ENCODE results near the gene TPTE2.
A peak's percentile ranks its signal among the peaks of the same experiment; 100 is the strongest.
"Not testable (repeated sequence)": the region's sequence is repeated elsewhere in the genome, so short reads cannot be mapped to it uniquely, and the experiment has no call there.

The TPTE2 gene

DNA sequence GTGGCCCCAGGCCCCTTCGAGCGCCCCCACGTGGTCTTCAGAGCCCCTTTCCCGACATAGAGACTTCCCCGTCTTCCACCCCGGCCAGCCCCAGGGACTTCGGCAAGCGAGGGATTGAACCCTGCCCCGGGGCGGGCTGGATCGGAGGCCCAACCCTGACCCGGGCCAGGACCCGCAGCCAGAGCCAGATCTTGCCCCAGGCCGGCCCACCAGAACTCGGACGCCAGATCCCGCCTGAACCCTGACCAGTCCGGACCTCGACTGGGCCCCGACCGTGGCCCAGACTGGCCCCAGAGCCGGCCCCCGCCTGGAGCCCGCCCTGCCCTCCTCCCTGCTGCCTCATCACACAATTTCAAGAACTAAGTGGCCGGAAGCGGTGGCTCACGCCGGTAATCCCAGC is 253 bp upstream of the TPTE2 start:
- no peak for DNase-seq

DNA sequence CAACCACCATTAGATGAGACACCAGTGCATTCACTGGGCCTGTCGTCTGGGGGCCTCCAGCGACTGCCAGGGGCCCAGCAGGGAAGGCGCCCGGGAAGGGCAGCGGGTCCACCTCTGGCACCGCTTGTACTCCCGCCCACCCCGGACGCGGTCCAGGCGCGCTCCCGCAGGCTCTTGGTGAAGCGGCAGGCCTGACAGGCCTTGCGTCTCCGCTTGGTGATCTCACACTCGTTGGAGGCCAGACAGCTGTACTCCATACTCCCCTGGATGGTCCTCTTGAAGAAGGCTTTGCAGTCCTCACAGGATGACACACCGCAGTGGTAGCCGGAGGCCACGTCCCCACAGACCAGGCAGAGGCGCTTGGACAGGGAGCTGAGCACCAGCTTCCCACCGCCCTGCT is 660 bp downstream of the TPTE2 start:
- not testable (repeated sequence) for DNase-seq

DNA sequence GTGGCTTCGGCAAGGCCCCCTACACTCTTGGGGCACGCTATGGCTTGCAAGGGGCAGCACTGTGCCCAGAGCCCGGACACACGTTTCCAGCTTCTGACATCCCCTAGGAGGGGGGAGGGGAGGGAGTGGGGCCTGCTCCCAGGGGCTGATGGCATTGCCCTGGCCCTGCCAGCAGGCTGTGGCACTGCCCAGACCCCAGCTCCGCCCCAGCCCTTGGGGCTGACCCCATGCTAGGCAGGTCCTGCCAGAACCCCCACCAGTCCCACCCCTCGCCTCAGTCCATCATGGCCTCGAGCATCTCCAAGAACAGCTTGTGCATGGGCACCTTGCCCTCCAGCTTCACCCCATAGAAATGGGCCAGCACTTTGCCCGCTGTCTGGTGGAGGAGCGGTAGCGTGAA is 1.6 kb downstream of the TPTE2 start:
- not testable (repeated sequence) for DNase-seq

DNA sequence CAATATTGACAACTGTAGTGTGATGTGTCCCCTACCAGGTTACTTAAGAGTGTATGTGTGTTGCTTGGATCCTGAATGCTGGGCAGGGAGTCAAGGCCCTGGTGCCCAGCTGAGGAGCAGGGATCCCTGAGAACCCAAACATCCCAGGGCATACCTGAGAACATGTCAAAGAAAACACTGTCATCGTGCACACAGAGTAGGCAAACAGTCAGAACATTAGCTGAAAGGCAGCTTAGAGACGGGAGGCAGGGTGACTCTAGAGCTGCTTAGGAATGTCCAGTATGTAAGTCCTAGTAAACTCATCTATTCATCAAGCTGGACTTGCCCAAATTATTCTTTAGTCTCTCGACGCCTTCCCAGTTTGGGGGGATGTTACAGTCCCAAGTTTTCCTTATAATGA is 4.0 kb downstream of the TPTE2 start:
- not testable (repeated sequence) for DNase-seq

DNA sequence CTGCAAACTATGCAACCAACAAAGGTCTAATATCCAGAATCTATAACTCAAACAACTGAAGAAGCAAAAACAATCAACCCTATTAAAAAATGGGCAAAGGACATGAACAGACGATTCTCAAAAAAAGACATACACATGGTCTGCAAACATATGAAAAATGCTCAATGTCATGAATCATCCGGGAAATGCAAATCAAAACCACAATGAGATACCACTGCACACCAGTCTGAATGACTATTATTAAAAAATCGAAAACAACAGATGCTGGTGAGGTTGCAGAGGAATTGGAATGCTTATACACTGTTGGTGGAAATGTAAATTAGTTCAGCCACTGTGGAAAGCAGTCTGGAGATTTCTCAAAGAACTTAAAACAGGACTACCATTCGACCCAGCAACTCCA is 12.1 kb downstream of the TPTE2 start:
- DNase-seq, result not testable (repeated sequence)

DNA sequence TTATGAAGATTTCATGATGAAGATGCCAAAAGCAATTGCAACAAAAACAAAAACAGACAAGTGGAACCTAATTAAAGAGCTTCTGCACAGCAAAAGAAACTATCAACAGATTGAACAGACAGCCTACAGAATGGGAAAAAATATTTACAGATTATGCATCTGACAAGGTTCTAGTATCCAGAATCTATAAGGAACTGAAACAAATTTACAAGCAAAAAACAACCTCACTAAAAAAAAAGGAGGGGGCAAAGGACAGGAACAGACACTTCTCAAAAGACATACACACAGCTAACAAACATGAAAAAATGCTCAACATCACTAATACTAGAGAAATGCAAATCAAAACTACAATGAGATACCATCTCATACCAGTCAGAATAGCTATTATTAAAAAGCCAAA is 35.7 kb downstream of the TPTE2 start:
- not testable (repeated sequence) for DNase-seq

DNA sequence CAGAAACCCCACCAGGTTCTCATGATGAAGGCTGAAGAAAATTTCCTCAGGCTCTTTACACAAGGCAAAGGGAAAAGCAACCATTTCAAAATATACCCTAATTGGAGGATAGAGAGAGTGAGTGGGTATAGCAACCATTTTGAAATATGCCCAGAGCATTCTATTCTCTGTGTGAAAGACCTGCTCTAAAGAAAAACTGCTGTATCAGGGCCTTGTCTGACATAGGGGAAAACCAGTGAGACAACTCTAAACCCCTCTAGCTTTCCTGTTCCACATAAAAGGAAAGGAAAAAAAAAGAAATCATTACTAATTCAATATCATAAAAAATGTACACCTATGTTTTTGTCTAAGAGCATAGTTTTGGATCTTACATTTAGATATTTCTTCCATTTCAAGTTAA is 42.3 kb downstream of the TPTE2 start:
- no peak for DNase-seq

DNA sequence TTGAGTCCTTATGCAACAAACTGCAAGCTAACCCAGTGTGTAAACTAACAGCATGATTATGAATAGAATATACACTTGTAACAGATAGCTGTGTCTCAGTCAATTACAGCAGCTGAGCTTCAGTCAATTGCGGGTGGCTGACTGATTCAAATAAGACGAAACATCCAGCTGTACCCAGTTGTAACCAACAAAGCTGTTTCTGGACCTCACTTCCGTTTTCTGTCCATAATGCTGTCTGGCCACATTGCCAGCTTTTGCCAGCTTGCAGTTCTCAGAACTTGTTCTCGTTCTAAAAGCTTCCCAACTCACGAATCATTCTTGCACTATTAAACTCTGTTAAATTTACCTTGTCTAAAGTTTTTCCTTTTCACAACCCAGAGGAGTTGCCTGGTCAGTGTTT is 53.7 kb downstream of the TPTE2 start:
- not testable (repeated sequence) for DNase-seq

DNA sequence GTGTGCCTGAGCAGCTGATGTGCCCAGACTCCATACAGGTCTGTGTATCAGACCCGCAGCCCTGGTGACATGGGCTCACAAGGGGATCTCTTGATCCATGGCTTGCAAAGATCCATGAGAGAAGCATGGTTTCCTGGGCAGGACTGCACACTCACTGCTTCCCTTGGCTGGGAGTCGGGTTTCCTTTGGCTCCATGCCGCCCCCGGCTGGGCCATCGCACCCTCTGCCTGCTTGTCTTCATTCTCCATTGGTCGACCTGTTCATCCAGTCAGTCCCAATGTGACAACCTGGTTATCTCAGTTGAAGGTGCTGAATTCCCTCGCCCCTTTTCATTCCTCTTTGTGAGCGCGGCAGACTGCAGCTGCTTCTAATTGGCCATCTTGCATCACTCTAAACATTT is 101.2 kb downstream of the TPTE2 start:
- DNase-seq, result not testable (repeated sequence)

DNA sequence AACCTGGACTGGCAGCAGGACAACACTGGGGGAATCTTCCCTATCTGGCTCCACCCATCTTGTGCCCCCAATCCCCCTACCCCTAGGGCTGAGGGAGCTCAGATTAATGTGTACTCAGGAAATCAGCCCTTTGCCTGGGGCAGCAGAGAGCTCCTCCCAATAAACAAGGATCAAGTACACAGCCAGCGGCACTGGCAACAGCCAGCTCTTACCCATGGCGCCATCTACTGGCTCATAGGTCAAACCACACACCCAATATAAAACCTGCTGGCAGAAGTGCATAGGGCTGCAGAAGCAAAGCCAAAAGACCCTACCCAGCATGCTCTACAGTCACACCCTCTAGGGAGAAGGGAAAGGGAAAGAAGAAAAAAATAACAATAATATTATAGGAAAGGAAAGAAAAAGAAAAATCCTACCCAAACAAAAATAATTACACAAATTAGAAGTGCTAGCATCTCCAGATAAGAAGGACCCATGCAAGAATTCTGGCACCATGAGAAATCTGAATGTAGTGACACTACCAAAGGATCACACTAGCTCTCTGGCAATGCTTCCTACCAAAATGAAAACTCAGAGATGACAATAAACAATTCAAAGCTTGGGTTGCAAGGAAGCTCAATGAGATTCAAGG is 122.2 kb downstream of the TPTE2 start:
- DNase-seq, result peak; percentile 35

DNA sequence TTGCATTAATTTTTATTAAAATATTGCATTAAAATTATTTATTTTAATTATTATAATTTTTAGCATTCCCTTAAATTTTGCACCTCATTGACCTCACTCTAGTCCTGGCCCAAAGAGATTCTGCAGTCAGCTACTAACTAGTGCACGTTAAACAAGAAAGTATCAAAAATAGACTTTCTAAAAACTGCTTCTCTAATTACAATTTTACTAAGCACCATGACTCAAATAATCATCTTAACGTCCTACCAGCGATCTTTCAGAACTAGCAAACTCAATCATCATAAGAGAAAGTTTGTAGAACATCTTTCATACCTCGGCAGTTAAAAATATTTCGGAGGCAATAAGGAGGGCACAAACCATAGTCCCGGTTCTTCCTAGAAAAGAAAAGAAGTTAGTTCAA is 123.6 kb downstream of the TPTE2 start:
- not testable (repeated sequence) for DNase-seq

DNA sequence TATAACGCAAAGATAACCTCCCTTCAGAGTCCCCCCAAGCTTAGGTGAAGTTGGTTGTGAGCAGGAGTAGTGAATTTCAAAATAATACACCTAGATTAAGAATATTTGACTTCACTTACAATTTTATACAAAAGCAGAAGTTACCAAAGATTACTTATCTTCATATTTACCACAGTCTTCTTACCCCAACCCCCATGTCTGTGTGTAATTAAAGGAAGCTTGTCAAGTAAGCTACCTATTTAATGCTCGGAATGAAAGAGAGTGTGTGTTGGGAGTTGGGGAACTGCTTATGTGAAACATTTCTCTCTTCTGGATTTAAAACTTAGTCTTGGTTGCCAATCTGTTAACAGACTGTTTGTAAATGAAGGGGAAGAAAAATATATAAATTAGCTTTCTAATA is 139.1 kb downstream of the TPTE2 start:
- DNase-seq, result not testable (repeated sequence)

DNA sequence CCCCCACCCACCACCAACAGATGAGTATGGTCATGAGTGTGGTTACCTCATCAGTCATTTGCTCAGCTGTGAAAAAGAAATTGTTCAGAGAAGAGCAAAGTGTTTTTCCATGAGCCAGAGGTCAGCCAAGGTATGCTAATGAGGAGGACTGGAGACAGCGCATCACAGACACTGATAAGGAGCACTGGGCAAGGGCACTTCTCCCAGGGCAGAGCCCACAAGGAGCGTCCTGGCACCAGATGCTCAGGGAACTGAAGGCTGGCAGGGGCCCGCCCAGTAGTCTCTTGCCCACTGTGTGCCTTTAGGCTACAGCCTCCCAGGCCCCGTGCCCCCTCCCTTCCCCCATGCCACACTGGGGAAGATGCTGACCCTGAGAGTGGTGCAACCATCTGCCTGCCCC is 148.8 kb downstream of the TPTE2 start:
- not testable (repeated sequence) for DNase-seq

DNA sequence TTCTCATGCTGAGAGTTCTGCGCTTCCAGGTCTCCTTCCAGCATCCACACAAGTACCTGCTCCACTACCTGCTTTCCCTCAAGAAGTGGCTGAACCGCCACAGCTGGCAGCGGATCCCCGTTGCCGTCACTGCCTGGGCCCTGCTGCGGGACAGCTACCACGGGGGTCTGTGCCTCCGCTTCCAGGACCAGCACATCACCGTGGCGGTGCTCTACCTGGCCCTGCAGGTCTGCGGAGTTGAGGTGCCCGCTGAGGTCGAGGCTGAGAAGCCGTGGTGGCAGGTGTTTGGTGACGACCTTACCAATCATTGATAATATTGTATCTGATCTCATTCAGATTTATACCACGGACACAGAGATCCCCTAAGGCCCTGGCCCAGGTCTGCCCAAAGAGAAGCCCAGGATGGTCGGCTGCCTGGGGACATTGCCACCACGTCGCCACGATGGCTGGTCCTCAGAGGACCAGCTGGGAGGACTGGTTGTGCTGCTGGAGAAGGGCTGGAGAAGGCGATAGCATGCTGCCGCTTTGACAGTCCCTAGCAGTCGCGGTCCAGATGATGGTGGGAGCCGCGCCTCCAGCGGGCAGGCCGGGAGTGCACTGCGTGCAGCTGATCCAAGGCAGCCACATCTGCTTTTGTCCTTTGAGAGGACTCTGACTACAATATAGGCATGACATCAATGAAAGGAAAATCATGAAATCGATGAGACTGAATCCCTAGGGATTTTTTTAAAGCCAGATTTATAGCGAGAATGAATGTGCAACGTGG is 178.4 kb downstream of the TPTE2 start:
- not testable (repeated sequence) for DNase-seq

DNA sequence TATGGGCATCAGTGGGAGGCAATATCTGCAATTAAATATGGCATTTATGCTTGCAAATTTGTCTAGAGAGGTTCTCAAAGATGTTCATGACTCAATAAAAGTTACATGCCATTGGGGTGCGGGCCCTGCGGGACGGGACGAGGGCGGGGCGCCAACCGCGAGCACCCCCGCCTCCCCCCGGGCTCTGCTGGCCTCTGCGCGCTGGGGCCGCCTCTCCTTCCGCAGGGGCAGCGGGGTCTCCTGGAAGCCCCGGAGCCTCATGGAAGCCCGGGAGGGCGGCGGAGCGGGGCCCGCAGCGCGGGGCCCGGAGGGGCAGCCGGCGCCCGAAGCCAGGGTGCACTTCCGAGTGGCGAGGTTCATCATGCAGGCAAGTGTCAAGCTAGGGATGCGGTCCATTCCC is 179.2 kb downstream of the TPTE2 start:
- no peak for DNase-seq
